NCI-H1694 treated with DMSO at 0.1 percent for 48 hours (cell line): ENCODE measurements around the gene CLEC20A.
A peak's percentile ranks its signal among the peaks of the same experiment; 100 is the strongest.
"Not testable (repeated sequence)": the region's sequence is repeated elsewhere in the genome, so short reads cannot be mapped to it uniquely, and the experiment has no call there.

ENCODE experiments used
- DNase-seq: peaks from one replicate; lab custom pipeline; 2025; lab: John Stamatoyannopoulos, UW

The CLEC20A gene

GRCh38 chr1:178529364-178530036 is 32.7 kb upstream of the CLEC20A start:
- no peak for DNase-seq

GRCh38 chr1:178528953-178529335 is 32.2 kb upstream of the CLEC20A start:
- peak; percentile 66 for DNase-seq

- peak; percentile 75 for DNase-seq
Observed at GRCh38 chr1:178528228-178528952, 31.6 kb upstream of the CLEC20A start.

- no peak for DNase-seq
Observed at GRCh38 chr1:178527117-178527516, 30.4 kb upstream of the CLEC20A start.

- no peak for DNase-seq
Observed at GRCh38 chr1:178521241-178521640, 24.5 kb upstream of the CLEC20A start.

- no peak for DNase-seq
Observed at GRCh38 chr1:178520803-178521202, 24.0 kb upstream of the CLEC20A start.

GRCh38 chr1:178518894-178519293 is 22.1 kb upstream of the CLEC20A start:
- DNase-seq = no peak

GRCh38 chr1:178516110-178516509 is 19.3 kb upstream of the CLEC20A start:
- DNase-seq = no peak

- DNase-seq = peak; percentile 9
Observed at GRCh38 chr1:178513278-178513983, 16.7 kb upstream of the CLEC20A start.

- DNase-seq = no peak
Observed at GRCh38 chr1:178512566-178513277, 16.0 kb upstream of the CLEC20A start, which contains the start of gene TEX35. Gene TEX35, plus strand, starts transcription at chr1:178513109. Its CDS starts 80 bp downstream, at chr1:178513189.

GRCh38 chr1:178510155-178510554 is 13.4 kb upstream of the CLEC20A start:
- no peak for DNase-seq

GRCh38 chr1:178509414-178510007 is 12.7 kb upstream of the CLEC20A start:
- DNase-seq = no peak

- DNase-seq = no peak
Observed at GRCh38 chr1:178506669-178507068, 9.9 kb upstream of the CLEC20A start.

- no peak for DNase-seq
Observed at GRCh38 chr1:178506177-178506576, 9.4 kb upstream of the CLEC20A start.

GRCh38 chr1:178504286-178504685 is 7.5 kb upstream of the CLEC20A start:
- DNase-seq = no peak

- no peak for DNase-seq
Observed at GRCh38 chr1:178503849-178504248, 7.1 kb upstream of the CLEC20A start.

GRCh38 chr1:178503316-178503715 is 6.6 kb upstream of the CLEC20A start:
- DNase-seq = not testable (repeated sequence)

- no peak for DNase-seq
Observed at GRCh38 chr1:178502856-178503255, 6.1 kb upstream of the CLEC20A start.

- no peak for DNase-seq
Observed at GRCh38 chr1:178502330-178502714, 5.6 kb upstream of the CLEC20A start.

GRCh38 chr1:178501705-178502329 is 5.1 kb upstream of the CLEC20A start:
- DNase-seq = peak; percentile 41

- no peak for DNase-seq
Observed at GRCh38 chr1:178500936-178501554, 4.3 kb upstream of the CLEC20A start.
